ENCODE results near the gene FOXR2. TPM values are rescaled to one million over a fixed set of nuclear protein-coding genes. Genes with fewer than 3 reads are reported as not detected.

The FOXR2 gene
- total and polyA plus RNA-seq, 7 donors: not detected

- H3K4me1 ChIP-seq: no peaks in the 10 kb centered on the region
- DNase-seq (no peak), ATAC-seq (no peak)
- H3K27ac ChIP-seq: no peak overlapping the region
- H3K27me3 ChIP-seq (ENCODE audit: insufficient read depth in 3 of 3, low read length in 2 of 3): no peaks in the 10 kb centered on the region
- H3K4me3 ChIP-seq: no peak overlapping the region
- H3K36me3 ChIP-seq (ENCODE audit: insufficient read depth in 1 of 2, low read depth in 1 of 2): no peaks in the 10 kb centered on the region
- TF ChIP-seq CTCF (IDR thresholded peaks at IDR 0.05): no peak
- intact Hi-C loops (cut with DNase I): no loop called here
- peaks cover 17% of the 10 kb centered on the region for H3K9me3 ChIP-seq
- WGBS, 3 donors: 40 to 75% (median 69%) methylated on average over 1 of the region's 1 CpG
Measured at GRCh38 chrX:55668084-55668483, 44.9 kb downstream of the FOXR2 start.

Other genes starting within 250 kb of the FOXR2 start
- gene MAGEH1, start 171.3 kb upstream of the FOXR2 start, total RNA-seq: 10 to 100 TPM in 1 of 4 donors, 1 to 10 TPM in 3; 5.8 to 10.6 (median 7.6) TPM
- gene MAGEH1, start 171.3 kb upstream of the FOXR2 start, polyA plus RNA-seq: 10 to 100 TPM in 1 of 3 donors, 1 to 10 TPM in 2; 7.0 to 20.4 (median 8.2) TPM
- gene USP51, start 133.6 kb upstream of the FOXR2 start, total RNA-seq: 1 to 10 TPM in 1 of 4 donors, under 1 TPM in 3; 0.32 to 1.2 (median 0.42) TPM
- gene USP51, start 133.6 kb upstream of the FOXR2 start, polyA plus RNA-seq: under 1 TPM; 0.07 to 0.27 (median 0.27) TPM
- gene RRAGB, start 94.3 kb downstream of the FOXR2 start, total RNA-seq: 10 to 100 TPM in 1 of 4 donors, 1 to 10 TPM in 3; 7.0 to 11.8 (median 8.3) TPM
- gene RRAGB, start 94.3 kb downstream of the FOXR2 start, polyA plus RNA-seq: 1 to 10 TPM; 5.2 to 7.9 (median 7.2) TPM